Smooth muscle cell (in vitro differentiated cells): Measurements from ENCODE around the gene PRPSAP1. TPM values are rescaled to one million over a fixed set of nuclear protein-coding genes. Genes with fewer than 3 reads are reported as not detected.
A peak's percentile ranks its signal among the peaks of the same experiment; 100 is the strongest.

ENCODE experiments used
- DNase-seq: peaks from one replicate; lab custom pipeline; 2025; ENCODE audit not compliant: unreplicated experiment; lab: John Stamatoyannopoulos, UW
- H2AFZ ChIP-seq: fragments of 200-600 bp; sonication (generic); 2 replicates; pipeline ENCODE4 v1.6.0; 2016; ENCODE audit warnings: antibody characterized with exemption, low read depth, mild to moderate bottlenecking
- H3F3A ChIP-seq: fragments of 200-600 bp; sonication (generic); 2 replicates; pipeline ENCODE4 v1.6.0; 2017; ENCODE audit warnings: antibody characterized with exemption, low read depth
- H3K27ac ChIP-seq: fragments of 200-600 bp; sonication (generic); 2 replicates; pipeline ENCODE4 v1.5.1; 2016; ENCODE audit warnings: low read depth, mild to moderate bottlenecking
- H3K27me3 ChIP-seq: fragments of 200-600 bp; sonication (generic); 2 replicates; pipeline ENCODE4 v1.6.1; 2016; ENCODE audit warnings: low read depth, mild to moderate bottlenecking
- H3K36me3 ChIP-seq: fragments of 200-600 bp; sonication (generic); 2 replicates; pipeline ENCODE4 v1.5.1; 2016; ENCODE audit warnings: low read depth
- H3K4me1 ChIP-seq: fragments of 200-600 bp; sonication (generic); 2 replicates; pipeline ENCODE4 v1.5.1; 2016; ENCODE audit warnings: low read depth
- H3K4me2 ChIP-seq: fragments of 200-600 bp; sonication (generic); 2 replicates; pipeline ENCODE4 v1.6.0; 2016; ENCODE audit warnings: mild to moderate bottlenecking
- H3K4me3 ChIP-seq: fragments of 200-600 bp; sonication (generic); 2 replicates; pipeline ENCODE4 v1.5.1; 2016; ENCODE audit warnings: mild to moderate bottlenecking
- H3K79me2 ChIP-seq: fragments of 200-600 bp; sonication (generic); 2 replicates; pipeline ENCODE4 v1.6.0; 2016; ENCODE audit warnings: low read depth, mild to moderate bottlenecking
- H3K9ac ChIP-seq: fragments of 200-600 bp; sonication (generic); 2 replicates; pipeline ENCODE4 v1.6.0; 2016; ENCODE audit warnings: low read depth
- H3K9me3 ChIP-seq: fragments of 200-600 bp; sonication (generic); replicated peaks from 2 replicates; pipeline ENCODE4 v1.5.1; 2016; ENCODE audit warnings: low read depth
- H4K20me1 ChIP-seq: fragments of 200-600 bp; sonication (generic); 2 replicates; pipeline ENCODE4 v1.6.0; 2016; ENCODE audit warnings: low read depth
- WGBS: methylation state at CpG from one replicate; pipeline ENCODE4 v1.1.7; 2016; ENCODE audit warnings: low lambda C conversion rate; 5-methylcytosine and 5-hydroxymethylcytosine counted together
- polyA plus RNA-seq: library from polyadenylated mRNA; unstranded; fragments of >200 nt; fragmentation: Nextera tagmentation; extraction: Ambion mirVana; gene quantifications from 2 replicates; pipeline ENCODE4 v1.2.1, GENCODE V29; 2016
- total RNA-seq: library from RNA; depleted of rRNA; stranded (reverse); fragments of >200 nt; gene quantifications from 2 replicates; pipeline ENCODE4 v1.2.3, GENCODE V29; 2014
- TF ChIP-seq, protein P1 (sequence below): fragments of 200-600 bp; sonication (generic); IDR thresholded peaks from 2 replicates; pipeline ENCODE4 v1.5.1; 2017; ENCODE audit warnings: borderline replicate concordance, mild to moderate bottlenecking, antibody characterized with exemption; ENCODE audit not compliant: insufficient read depth, poor library complexity, severe bottlenecking

Gene PRPSAP1
- total and polyA plus RNA-seq, 2 experiments from 2014 or later: 27.1 to 35.7 TPM

- Histone ChIP-seq H3K36me3 (no peaks in the 10 kb centered on the region), H3K9me3 (no peaks in the 10 kb centered on the region), H3K79me2 (no peaks in the 10 kb centered on the region), H3K4me1 (peaks cover 6% of the 10 kb centered on the region), H2AFZ (no peak overlapping the region), H3K4me3 (no peak overlapping the region), H3F3A (peaks cover 18% of the 10 kb centered on the region), H3K9ac (peak overlapping the region; percentile 0), H3K27ac (peak overlapping the region; percentile 91), H4K20me1 (peaks cover 2% of the 10 kb centered on the region), H3K27me3 (no peaks in the 10 kb centered on the region), H3K4me2 (peak overlapping the region; percentile 34)
- TF ChIP-seq, protein P1, sequence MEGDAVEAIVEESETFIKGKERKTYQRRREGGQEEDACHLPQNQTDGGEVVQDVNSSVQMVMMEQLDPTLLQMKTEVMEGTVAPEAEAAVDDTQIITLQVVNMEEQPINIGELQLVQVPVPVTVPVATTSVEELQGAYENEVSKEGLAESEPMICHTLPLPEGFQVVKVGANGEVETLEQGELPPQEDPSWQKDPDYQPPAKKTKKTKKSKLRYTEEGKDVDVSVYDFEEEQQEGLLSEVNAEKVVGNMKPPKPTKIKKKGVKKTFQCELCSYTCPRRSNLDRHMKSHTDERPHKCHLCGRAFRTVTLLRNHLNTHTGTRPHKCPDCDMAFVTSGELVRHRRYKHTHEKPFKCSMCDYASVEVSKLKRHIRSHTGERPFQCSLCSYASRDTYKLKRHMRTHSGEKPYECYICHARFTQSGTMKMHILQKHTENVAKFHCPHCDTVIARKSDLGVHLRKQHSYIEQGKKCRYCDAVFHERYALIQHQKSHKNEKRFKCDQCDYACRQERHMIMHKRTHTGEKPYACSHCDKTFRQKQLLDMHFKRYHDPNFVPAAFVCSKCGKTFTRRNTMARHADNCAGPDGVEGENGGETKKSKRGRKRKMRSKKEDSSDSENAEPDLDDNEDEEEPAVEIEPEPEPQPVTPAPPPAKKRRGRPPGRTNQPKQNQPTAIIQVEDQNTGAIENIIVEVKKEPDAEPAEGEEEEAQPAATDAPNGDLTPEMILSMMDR: peak; percentile 30
- 53% methylated on average over 11 of the region's 11 CpGs for WGBS
- DNase-seq: peak; percentile 12
These were observed 16.7 kb upstream of the PRPSAP1 start for GRCh38 chr17:76370261-76370993.

DNA sequence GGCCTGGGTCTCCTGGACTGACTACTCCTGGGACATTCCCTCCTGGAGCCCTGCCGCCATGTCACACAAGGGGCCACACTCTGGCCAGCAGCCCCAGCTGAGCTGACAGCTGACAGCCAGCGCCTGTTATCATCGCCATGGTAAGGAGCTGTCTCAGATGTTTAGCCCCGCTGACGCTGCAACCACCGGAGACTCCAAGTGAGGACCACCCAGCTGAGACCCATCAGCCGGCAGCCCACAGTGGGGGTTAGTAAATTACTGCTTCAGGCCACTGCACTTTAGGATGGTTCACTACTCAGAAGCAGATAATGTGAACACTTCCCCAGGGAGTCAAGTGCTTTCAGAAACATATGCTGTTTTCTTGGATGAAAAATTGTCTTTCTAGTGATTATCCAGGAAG is 16.1 kb upstream of the PRPSAP1 start:
- H3K4me2 ChIP-seq: peak overlapping the region; percentile 34

DNA sequence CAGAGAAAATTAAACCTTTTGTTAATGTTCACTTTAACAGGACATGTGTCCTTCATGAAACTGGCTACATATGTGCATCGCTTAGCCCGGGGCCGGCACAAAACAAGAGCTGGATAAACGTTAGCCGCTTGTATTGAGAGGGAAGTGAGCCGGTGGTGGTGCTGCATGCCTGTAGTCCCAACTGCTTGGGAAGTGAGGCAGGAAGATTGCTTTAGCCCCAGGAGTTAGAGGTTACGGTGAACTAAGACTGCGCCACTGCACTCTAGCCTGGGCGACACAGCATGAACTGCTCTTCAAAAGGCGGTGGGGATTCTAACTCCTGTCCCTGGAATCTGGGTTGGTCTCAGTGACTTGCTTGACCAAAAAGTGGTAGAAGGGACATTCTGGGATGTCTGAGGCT is 15.7 kb upstream of the PRPSAP1 start:
- DNase-seq: no peak
- H3K4me2 ChIP-seq: peak overlapping the region; percentile 64
- peaks cover 2% of the 10 kb centered on the region for H4K20me1 ChIP-seq
- no peaks in the 10 kb centered on the region for H3K9me3 ChIP-seq
- TF ChIP-seq, protein P1: no peak
- no peak overlapping the region for H3K9ac ChIP-seq
- no peak overlapping the region for H2AFZ ChIP-seq
- H3K27ac ChIP-seq: peak overlapping the region; percentile 75
- H3F3A ChIP-seq: peaks cover 18% of the 10 kb centered on the region
- no peaks in the 10 kb centered on the region for H3K27me3 ChIP-seq
- H3K79me2 ChIP-seq: no peaks in the 10 kb centered on the region
- no peaks in the 10 kb centered on the region for H3K36me3 ChIP-seq
- no peak overlapping the region for H3K4me3 ChIP-seq
- H3K4me1 ChIP-seq: peaks cover 6% of the 10 kb centered on the region
- whole genome bisulfite sequencing: 80% methylated on average over 10 of the region's 10 CpGs

More for the DNA sequence above, 16.1 kb upstream of the PRPSAP1 start:
- Histone ChIP-seq H3K27me3 (no peaks in the 10 kb centered on the region), H3K4me3 (no peak overlapping the region), H2AFZ (no peak overlapping the region), H3K9me3 (no peaks in the 10 kb centered on the region), H3K79me2 (no peaks in the 10 kb centered on the region), H4K20me1 (peaks cover 2% of the 10 kb centered on the region), H3K9ac (peak overlapping the region; percentile 0), H3K4me1 (peaks cover 6% of the 10 kb centered on the region), H3K36me3 (no peaks in the 10 kb centered on the region), H3F3A (peaks cover 18% of the 10 kb centered on the region), H3K27ac (peak overlapping the region; percentile 75)
- no peak for DNase-seq
- WGBS: 53% methylated on average over 7 of the region's 7 CpGs
- TF ChIP-seq, protein P1: no peak

GRCh38 chr17:76368545-76368944 is 14.8 kb upstream of the PRPSAP1 start:
- H3K4me3 ChIP-seq: no peak overlapping the region
- no peak for DNase-seq
- no peaks in the 10 kb centered on the region for H3K36me3 ChIP-seq
- no peak overlapping the region for H3K9ac ChIP-seq
- H3K9me3 ChIP-seq: no peaks in the 10 kb centered on the region
- H2AFZ ChIP-seq: peak overlapping the region; percentile 5
- H3K79me2 ChIP-seq: no peaks in the 10 kb centered on the region
- peaks cover 6% of the 10 kb centered on the region for H3K4me1 ChIP-seq
- 44% methylated on average over 11 of the region's 11 CpGs for WGBS
- H3F3A ChIP-seq: peaks cover 18% of the 10 kb centered on the region
- H3K27me3 ChIP-seq: no peaks in the 10 kb centered on the region
- TF ChIP-seq, protein P1: no peak
- H3K27ac ChIP-seq: peak overlapping the region; percentile 21
- peaks cover 2% of the 10 kb centered on the region for H4K20me1 ChIP-seq
- H3K4me2 ChIP-seq: peak overlapping the region; percentile 64
